Keratinocyte (primary cell): ENCODE data around the gene NRXN2. TPM values are rescaled to one million over a fixed set of nuclear protein-coding genes. Genes with fewer than 3 reads are reported as not detected.

Experiments used
- DNase-seq: peaks from one replicate; pipeline ENCODE4 v3.0.0-alpha.2; 2011; ENCODE audit warnings: low read depth, missing footprints, low spot score
- FAIRE-seq: peaks from 2 replicates; lab custom pipeline; 2011; peaks lifted over from hg19 to GRCh38; lab: Jason Lieb, UNC
- H2AFZ ChIP-seq: 2 replicates; pipeline ENCODE4 v1.6.0; 2012; ENCODE audit warnings: low read length, control low read depth, inconsistent platforms; ENCODE audit not compliant: control insufficient read depth
- H3K27ac ChIP-seq: 2 replicates; pipeline ENCODE4 v1.5.1; 2011; ENCODE audit warnings: low read length; ENCODE audit not compliant: control insufficient read depth, insufficient read depth
- H3K27me3 ChIP-seq: 3 replicates; pipeline ENCODE4 v1.6.0; 2011; ENCODE audit warnings: low read length; ENCODE audit not compliant: control insufficient read depth, insufficient read depth; ENCODE audit errors: extremely low read depth
- H3K36me3 ChIP-seq, 2 experiments: 2 replicates in 1 of 2; 3 replicates in 1 of 2; pipeline ENCODE4 v1.5.1; 2011; ENCODE audit warnings: low read length in 2 of 2, mild to moderate bottlenecking in 1 of 2; ENCODE audit not compliant: control insufficient read depth in 2 of 2, insufficient read depth in 2 of 2; ENCODE audit errors: extremely low read depth in 1 of 2
- H3K4me1 ChIP-seq: 3 replicates; pipeline ENCODE4 v1.5.1; 2011; ENCODE audit warnings: low read length; ENCODE audit not compliant: control insufficient read depth, insufficient read depth; ENCODE audit errors: extremely low read depth
- H3K4me2 ChIP-seq: 3 replicates; pipeline ENCODE4 v1.6.0; 2011; ENCODE audit warnings: low read depth, low read length; ENCODE audit not compliant: control insufficient read depth, insufficient read depth; ENCODE audit errors: extremely low read depth
- H3K4me3 ChIP-seq, 3 experiments: fragments of 200-600 bp in 1 of 3; sonication (generic) in 1 of 3; 2 replicates in 2 of 3; 3 replicates in 1 of 3; pipeline ENCODE4 v1.5.1; 2011 to 2016; ENCODE audit warnings: low read length in 3 of 3, mild to moderate bottlenecking in 3 of 3, control low read depth in 2 of 3, inconsistent platforms in 1 of 3, low read depth in 1 of 3, mixed read lengths in 1 of 3, mixed run types in 1 of 3, moderate library complexity in 1 of 3; ENCODE audit not compliant: control insufficient read depth in 2 of 3, insufficient read depth in 2 of 3; ENCODE audit errors: extremely low read depth in 1 of 3
- H3K79me2 ChIP-seq: 2 replicates; pipeline ENCODE4 v1.6.0; 2012; ENCODE audit warnings: low read length; ENCODE audit not compliant: control insufficient read depth, insufficient read depth
- H3K9ac ChIP-seq: 3 replicates; pipeline ENCODE4 v1.6.0; 2011; ENCODE audit warnings: low read length; ENCODE audit not compliant: control insufficient read depth, insufficient read depth; ENCODE audit errors: extremely low read depth
- H3K9me1 ChIP-seq: 3 replicates; pipeline ENCODE4 v1.6.0; 2011; ENCODE audit warnings: low read length; ENCODE audit not compliant: control insufficient read depth, insufficient read depth; ENCODE audit errors: extremely low read depth
- H3K9me3 ChIP-seq: 2 replicates; pipeline ENCODE4 v1.5.1; 2012; ENCODE audit warnings: low read depth, low read length; ENCODE audit not compliant: control insufficient read depth
- H4K20me1 ChIP-seq: 3 replicates; pipeline ENCODE4 v1.6.0; 2011; ENCODE audit warnings: low read length; ENCODE audit not compliant: control insufficient read depth, insufficient read depth; ENCODE audit errors: extremely low read depth
- CTCF ChIP-seq, 3 experiments: IDR thresholded peaks in 1 of 3; conservative IDR thresholded peaks in 1 of 3; optimal IDR thresholded peaks in 1 of 3; 2 replicates in 2 of 3; 3 replicates in 1 of 3; pipeline versions ENCODE3 to v1.5.1; 2011; ENCODE audit warnings: low read length in 3 of 3, mild to moderate bottlenecking in 3 of 3, moderate library complexity in 2 of 3, control low read depth in 1 of 3, inconsistent platforms in 1 of 3; ENCODE audit not compliant: insufficient read depth in 2 of 3; ENCODE audit errors: extremely low read depth in 1 of 3
- EZH2 ChIP-seq: IDR thresholded peaks from one replicate; pipeline ENCODE4 v1.6.1; 2012; ENCODE audit warnings: inconsistent platforms, mild to moderate bottlenecking, low read length, moderate library complexity
- dilution Hi-C: fragments of 300-500 bp; cut with MboI; formaldehyde crosslinking; loops from one replicate; pipeline ENCODE4 v1.7.0; 2020; ENCODE audit warnings: low sequenced_read_pairs; ENCODE audit not compliant: extremely low pct_ligation_motif_present
- polyA plus RNA-seq, 5 experiments: library from polyadenylated mRNA; depleted of rRNA in 3 of 5; stranded (reverse) in 3 of 5; stranded (forward) in 1 of 5; unstranded in 1 of 5; fragments of >200 nt; gene quantifications; 1 replicate in 1 of 5; 2 replicates in 3 of 5; 3 replicates in 1 of 5; pipeline versions ENCODE4 v1.2.1 to v1.2.3, GENCODE V29; 2011 to 2012; ENCODE audit warnings: missing spikeins in 2 of 5, low read depth in 1 of 5, low replicate concordance in 1 of 5

NRXN2 gene
- polyA plus RNA-seq, 1 donor (not counting 4 experiments of a cell fraction or from before 2014, with no cell fraction given), result not detected

- DNase-seq (no peak), FAIRE-seq (no peak)
- Histone ChIP-seq H3K9ac (no peak overlapping the region), H3K9me3 (no peaks in the 10 kb centered on the region), H3K4me2 (no peak overlapping the region), H4K20me1 (no peaks in the 10 kb centered on the region), H3K9me1 (no peaks in the 10 kb centered on the region), H3K27ac (no peak overlapping the region), H3K27me3 (peaks cover 9% of the 10 kb centered on the region), H3K4me3 (no peak overlapping the region), H3K79me2 (no peaks in the 10 kb centered on the region), H3K36me3 (no peaks in the 10 kb centered on the region), H2AFZ (no peak overlapping the region), H3K4me1 (no peaks in the 10 kb centered on the region)
- dilution Hi-C loops, result no loop called here
- TF ChIP-seq CTCF (optimal IDR thresholded peaks at IDR 0.05 in 1 of 3, IDR thresholded peaks at IDR 0.05 in 1 of 3, conservative IDR thresholded peaks at IDR 0.05 in 1 of 3; ENCODE audit: extremely low read depth in 1 of 3, insufficient read depth in 2 of 3, low read length in 3 of 3), result no peak
- no peak for TF ChIP-seq EZH2
Measured at GRCh38 chr11:64729851-64730382, 6.9 kb upstream of the NRXN2 start.

- Histone ChIP-seq H3K36me3 (no peaks in the 10 kb centered on the region), H4K20me1 (no peaks in the 10 kb centered on the region), H3K9ac (no peak overlapping the region), H3K4me1 (no peaks in the 10 kb centered on the region), H2AFZ (no peak overlapping the region), H3K27ac (no peak overlapping the region), H3K4me3 (no peak overlapping the region), H3K27me3 (peaks cover 14% of the 10 kb centered on the region), H3K79me2 (no peaks in the 10 kb centered on the region), H3K9me3 (no peaks in the 10 kb centered on the region), H3K9me1 (no peaks in the 10 kb centered on the region), H3K4me2 (no peak overlapping the region)
- dilution Hi-C loops, result no loop called here
- FAIRE-seq, result no peak
- no peak for DNase-seq
- TF ChIP-seq EZH2 (no peak), CTCF (optimal IDR thresholded peaks at IDR 0.05 in 1 of 3, IDR thresholded peaks at IDR 0.05 in 1 of 3, conservative IDR thresholded peaks at IDR 0.05 in 1 of 3; ENCODE audit: extremely low read depth in 1 of 3, insufficient read depth in 2 of 3, low read length in 3 of 3) (no peak)
Measured at GRCh38 chr11:64728757-64729365, 5.9 kb upstream of the NRXN2 start.
